GM12801 (cell line): ENCODE data around the gene SLC37A1.

Experiments used
- TF ChIP-seq, protein P1 (sequence below): IDR thresholded peaks from one replicate; pipeline ENCODE4 v1.5.1; 2011; ENCODE audit warnings: control low read depth; ENCODE audit not compliant: insufficient read length; ENCODE audit errors: extremely low read depth

Gene SLC37A1

DNA sequence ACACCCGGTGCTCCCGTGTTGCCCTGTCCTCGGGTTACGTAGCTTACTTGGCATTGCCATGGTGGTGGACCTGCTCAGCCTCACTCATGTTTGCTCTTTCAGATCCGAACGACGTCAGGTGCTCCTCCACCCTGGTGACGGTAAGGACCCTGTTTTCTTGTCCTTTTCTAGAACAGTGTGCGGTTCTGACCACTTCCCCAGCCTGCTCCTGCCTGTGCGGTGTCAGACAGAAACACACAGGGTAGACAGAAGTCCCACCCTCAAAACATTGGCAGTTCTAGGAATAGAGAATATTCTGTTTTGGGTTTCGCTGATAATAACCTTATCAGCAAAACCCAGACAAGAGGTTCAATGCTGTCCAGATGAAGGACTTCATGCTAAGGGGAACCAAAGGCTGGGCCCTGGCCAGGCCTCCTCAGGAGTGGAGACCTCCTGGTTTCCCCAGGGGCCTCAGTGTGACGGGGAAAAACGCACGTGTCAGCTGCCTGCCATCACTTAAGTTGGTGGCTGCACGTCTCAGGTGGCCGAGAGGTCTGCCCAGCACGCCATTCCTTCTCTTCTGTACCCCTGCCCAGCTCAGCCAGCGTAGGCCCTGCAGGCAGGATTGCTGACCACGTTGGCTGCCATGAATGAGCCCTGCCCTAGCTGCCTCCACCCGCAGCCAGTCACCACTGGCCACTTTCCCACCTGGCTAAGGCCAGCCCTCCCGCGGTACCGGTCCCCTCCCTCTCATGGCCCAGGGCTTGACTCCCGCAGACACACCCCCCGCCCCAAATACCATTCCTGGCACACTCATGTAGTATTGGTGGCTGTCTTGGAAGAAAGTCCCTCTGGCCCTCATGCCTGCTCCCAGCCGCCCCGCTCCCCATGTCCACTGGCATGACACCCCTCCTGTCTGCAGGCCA, 33.6 kb downstream of the SLC37A1 start:
- TF ChIP-seq, protein P1, sequence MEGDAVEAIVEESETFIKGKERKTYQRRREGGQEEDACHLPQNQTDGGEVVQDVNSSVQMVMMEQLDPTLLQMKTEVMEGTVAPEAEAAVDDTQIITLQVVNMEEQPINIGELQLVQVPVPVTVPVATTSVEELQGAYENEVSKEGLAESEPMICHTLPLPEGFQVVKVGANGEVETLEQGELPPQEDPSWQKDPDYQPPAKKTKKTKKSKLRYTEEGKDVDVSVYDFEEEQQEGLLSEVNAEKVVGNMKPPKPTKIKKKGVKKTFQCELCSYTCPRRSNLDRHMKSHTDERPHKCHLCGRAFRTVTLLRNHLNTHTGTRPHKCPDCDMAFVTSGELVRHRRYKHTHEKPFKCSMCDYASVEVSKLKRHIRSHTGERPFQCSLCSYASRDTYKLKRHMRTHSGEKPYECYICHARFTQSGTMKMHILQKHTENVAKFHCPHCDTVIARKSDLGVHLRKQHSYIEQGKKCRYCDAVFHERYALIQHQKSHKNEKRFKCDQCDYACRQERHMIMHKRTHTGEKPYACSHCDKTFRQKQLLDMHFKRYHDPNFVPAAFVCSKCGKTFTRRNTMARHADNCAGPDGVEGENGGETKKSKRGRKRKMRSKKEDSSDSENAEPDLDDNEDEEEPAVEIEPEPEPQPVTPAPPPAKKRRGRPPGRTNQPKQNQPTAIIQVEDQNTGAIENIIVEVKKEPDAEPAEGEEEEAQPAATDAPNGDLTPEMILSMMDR, result no peak

DNA sequence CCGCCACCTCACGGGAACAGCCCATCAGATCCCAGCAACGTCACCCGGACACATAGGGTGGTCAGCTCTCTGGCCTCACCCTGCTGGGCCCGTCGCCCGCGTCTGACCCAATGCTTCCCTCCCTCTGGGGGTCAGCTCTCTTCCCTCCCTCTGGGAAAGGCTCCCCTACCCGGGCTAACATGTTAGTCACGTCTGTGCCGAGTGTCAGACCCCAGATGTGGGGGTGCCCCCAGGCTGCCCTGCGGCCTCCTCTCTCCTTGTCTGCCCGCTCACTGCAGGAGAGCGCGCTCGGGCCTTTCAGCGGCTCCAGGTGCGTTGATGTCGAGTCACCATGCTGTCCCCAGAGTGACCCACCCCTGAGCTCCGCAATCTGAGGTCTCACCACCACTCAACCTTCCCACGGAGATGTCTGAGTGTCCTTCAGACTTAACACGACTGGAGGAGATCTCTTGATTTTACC, 34.3 kb downstream of the SLC37A1 start:
- TF ChIP-seq, protein P1, result no peak

DNA sequence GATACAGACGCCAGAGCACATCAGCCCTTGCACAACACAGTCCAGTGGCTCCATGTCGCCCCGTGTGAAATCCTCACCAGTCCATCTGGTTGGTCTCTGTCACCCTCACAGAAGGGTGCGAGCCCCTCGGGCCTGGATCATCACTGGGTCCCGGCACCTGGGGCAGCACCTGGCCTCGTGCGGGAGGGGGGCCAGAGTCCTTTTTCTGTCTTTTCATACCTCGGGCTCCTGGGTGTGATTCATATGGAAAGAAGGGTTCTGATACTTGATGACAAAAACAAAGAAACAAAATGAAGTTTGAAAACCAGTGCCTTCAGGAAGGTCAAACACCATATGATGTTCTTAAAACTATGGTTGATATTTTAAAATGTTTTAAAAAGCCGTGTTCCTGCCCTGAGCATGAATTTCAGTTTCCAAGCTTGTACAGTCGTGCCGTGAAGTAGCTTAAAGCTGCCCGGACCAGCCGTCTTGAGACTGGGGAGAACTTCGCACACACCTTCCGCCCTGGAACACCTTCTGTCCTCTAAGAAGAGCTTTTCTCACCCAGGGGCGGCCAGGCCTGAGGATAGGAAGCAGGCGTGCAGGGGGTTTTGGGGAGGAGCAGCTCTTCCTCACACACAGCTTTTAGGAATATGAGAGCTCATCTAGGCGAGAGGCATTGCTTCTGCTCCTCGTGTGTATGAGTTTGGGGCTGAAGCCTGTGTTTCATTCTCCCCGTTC, 35.2 kb downstream of the SLC37A1 start:
- TF ChIP-seq, protein P1, result no peak

DNA sequence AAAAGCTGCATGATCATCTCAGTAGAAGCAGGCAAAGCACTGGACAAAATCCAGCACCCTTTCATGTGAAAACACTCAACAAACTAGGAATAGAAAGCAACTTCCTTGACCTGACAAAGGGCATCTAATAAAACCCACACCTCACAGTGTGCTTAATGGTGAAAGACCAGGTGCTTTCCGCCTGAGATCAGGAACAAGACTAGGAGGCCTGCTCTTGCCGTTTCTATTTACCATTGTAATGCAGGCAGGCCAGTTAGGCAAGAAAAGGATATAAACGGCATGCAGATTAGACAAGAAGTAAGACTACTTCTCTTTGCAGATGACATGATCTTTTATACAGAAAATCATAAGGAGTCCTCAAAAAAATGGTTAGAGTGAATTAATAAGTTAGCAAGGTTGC, 37.2 kb downstream of the SLC37A1 start:
- TF ChIP-seq, protein P1, result no peak

DNA sequence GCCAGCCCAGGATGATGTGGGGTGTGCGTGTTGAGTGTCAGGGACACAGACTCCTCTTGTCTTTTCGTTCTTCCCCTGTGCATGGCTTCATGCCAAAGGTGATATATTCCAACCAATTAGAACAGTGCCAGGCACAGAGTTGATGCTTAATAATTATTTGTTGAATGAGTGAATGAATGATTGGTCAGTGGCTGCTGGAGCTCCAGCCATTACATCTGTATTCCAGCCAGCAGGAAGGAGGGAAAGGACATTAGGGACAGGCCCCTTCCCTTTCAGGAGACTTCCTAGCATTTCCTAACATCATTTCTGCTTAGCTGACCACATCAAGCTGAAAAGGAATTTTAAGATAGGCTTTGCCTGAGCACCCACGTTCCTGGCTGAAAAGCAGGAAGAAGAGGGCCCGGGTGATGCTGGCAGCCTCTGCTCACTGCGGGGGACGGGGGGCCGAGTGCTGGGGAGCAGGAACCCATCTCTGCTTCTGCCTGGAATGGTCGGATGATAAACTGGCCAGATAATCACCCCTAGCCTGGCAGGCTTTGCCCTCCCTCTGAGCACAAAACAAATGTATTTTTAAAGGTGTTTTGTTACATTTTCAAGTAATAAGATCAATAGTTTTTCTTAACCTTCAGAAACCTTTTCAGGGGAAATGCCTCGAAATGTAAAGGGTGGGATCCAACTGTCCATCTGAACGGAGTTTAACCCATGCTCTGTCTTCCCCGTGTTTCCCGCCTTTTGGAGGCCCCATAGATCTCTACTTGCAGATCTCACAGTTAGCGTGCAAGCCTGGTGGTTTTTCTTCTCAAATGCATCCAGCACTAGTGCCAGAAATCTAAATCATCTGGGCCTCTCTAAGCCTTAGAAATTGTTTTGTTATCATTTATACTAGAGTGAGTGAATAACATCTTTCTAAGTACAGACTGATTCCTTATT, 39.0 kb downstream of the SLC37A1 start:
- TF ChIP-seq, protein P1, result no peak

DNA sequence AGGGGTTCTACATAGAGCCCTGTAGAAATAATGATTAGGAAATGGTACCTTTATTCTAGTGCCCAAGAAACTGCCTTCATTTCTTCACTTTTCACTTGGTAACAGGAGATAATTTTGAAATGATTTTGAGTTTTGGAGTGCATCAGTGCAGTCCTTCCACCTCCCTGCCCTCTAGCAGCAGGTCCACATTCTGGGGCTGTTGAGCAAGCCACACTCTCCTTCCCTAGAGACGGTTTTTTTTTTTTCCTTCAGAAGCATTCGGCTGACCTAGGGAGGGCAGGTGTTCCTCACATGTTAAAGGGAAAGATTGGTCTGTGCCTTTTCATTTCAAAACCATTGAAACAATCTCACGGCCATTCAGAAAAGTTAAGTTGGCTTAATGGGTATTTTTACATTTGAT, 39.8 kb downstream of the SLC37A1 start:
- TF ChIP-seq, protein P1, result no peak
